Measurements from ENCODE around the gene C1orf21. TPM values are rescaled to one million over a fixed set of nuclear protein-coding genes. Genes with fewer than 3 reads are reported as not detected.

Gene C1orf21
- total RNA-seq, 4 donors from 2014 or later: 36.3 to 115 (median 79.4) TPM

DNA sequence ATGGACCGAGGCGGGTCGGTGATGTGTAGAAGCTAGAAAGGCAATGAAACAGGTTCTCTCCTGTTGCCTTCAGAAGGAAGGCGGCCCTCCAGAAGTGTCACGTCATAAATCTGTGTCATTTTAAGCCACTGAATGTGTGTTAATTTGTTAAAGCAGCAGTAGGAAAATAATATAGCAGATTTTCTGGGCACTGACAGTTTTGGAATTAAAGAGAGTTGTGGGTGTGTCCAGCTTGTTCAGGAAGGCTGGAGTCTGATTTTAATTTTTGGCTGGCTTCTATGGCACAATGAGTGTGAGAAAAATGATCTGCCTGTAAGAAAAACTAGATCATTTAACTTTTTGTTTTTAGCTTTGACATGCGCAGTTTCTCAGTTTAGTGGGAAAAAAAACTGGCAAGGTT, 190.5 kb downstream of the C1orf21 start:
- DNase-seq: no peak
- no peaks in the 10 kb centered on the region for H3K36me3 ChIP-seq
- H3K4me3 ChIP-seq: no peak overlapping the region
- no peaks in the 10 kb centered on the region for H3K9me3 ChIP-seq
- no peak overlapping the region for H3K27ac ChIP-seq
- TF ChIP-seq, protein P1, sequence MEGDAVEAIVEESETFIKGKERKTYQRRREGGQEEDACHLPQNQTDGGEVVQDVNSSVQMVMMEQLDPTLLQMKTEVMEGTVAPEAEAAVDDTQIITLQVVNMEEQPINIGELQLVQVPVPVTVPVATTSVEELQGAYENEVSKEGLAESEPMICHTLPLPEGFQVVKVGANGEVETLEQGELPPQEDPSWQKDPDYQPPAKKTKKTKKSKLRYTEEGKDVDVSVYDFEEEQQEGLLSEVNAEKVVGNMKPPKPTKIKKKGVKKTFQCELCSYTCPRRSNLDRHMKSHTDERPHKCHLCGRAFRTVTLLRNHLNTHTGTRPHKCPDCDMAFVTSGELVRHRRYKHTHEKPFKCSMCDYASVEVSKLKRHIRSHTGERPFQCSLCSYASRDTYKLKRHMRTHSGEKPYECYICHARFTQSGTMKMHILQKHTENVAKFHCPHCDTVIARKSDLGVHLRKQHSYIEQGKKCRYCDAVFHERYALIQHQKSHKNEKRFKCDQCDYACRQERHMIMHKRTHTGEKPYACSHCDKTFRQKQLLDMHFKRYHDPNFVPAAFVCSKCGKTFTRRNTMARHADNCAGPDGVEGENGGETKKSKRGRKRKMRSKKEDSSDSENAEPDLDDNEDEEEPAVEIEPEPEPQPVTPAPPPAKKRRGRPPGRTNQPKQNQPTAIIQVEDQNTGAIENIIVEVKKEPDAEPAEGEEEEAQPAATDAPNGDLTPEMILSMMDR (IDR thresholded peaks at IDR 0.05): no peak
- TF ChIP-seq POLR2A (IDR thresholded peaks at IDR 0.05): no peak
- H3K27me3 ChIP-seq: no peaks in the 10 kb centered on the region
- H3K4me1 ChIP-seq: no peaks in the 10 kb centered on the region

DNA sequence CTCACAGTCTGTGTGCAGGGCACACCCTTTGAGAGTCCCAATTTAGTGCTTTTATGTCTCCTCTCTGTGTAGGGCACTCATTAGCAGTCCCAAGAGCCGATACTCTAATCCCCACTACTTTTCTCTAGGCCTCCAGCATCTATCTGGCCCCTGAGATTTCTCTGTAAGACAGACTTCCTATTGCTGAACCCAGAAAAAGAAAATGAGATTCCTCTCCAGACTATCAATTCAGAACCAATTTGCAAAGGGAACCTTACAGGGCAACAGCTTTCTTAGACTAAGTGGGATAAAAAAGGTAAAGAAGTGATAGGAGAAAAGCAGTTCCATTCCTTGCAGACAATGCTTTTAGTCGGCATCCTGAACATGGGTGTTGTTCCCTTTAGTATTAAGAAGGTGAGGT, 195.6 kb downstream of the C1orf21 start:
- H3K27me3 ChIP-seq: no peaks in the 10 kb centered on the region
- DNase-seq: no peak
- H3K36me3 ChIP-seq: no peaks in the 10 kb centered on the region
- H3K27ac ChIP-seq: no peak overlapping the region
- no peaks in the 10 kb centered on the region for H3K9me3 ChIP-seq
- no peak overlapping the region for H3K4me3 ChIP-seq
- no peak for TF ChIP-seq POLR2A (IDR thresholded peaks at IDR 0.05)
- TF ChIP-seq, protein P1 (IDR thresholded peaks at IDR 0.05): no peak
- no peaks in the 10 kb centered on the region for H3K4me1 ChIP-seq

DNA sequence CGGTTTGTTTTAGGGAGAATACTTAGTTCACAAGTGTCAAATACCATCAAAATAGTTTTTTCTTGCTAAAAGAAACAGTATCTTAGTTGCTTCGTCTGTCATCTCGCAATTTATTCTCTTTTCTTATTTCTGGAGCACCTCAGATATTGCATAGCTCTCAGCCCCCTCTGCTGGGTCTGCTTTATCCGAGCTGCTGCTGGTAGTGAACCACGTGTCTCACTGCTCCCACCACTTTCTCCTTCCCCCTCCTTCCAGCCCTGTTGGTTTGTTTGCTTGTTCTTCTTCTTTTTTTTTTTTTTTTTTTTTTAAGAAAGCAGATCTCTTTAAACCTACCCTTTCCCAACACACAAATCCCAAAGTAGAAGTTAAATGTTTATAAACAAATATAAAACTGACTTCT, 197.0 kb downstream of the C1orf21 start:
- no peak overlapping the region for H3K27ac ChIP-seq

DNA sequence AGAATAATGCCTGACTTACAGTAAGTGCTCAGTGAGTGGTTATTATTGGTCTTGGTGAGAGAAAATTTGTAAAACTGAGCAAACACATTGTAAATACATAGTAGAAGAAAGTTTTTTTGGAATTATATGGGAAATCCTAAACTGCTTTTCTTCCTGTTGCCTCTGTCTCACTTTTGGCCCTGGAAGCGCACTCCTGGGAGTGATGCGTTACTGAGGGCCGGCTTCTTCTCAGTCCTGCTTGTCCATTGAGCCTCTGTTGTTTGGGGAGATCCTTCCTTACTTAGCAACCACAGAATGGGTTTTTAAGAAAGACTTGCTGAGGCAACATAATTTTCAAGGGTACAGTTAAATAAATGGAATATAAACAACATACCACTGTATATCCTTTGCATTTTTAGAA, 201.9 kb downstream of the C1orf21 start:
- Histone ChIP-seq H3K4me1 (peaks cover 0 to 10% (median 0%) of the 10 kb centered on the region in 4 donors), H3K4me3 (no peak overlapping the region), H3K27ac (no peak overlapping the region), H3K36me3 (peaks cover 0 to 6% (median 0%) of the 10 kb centered on the region in 3 donors), H3K27me3 (no peaks in the 10 kb centered on the region), H3K9me3 (no peaks in the 10 kb centered on the region)
- TF ChIP-seq, protein P1 (IDR thresholded peaks at IDR 0.05): no peak
- TF ChIP-seq POLR2A (IDR thresholded peaks at IDR 0.05): no peak
- no peak for DNase-seq

More for the DNA sequence above, 197.0 kb downstream of the C1orf21 start:
- DNase-seq: no peak
- TF ChIP-seq, protein P1 (IDR thresholded peaks at IDR 0.05): no peak
- TF ChIP-seq POLR2A (IDR thresholded peaks at IDR 0.05): no peak
- no peaks in the 10 kb centered on the region for H3K4me1 ChIP-seq
- no peaks in the 10 kb centered on the region for H3K27me3 ChIP-seq
- H3K4me3 ChIP-seq: no peak overlapping the region
- no peaks in the 10 kb centered on the region for H3K36me3 ChIP-seq
- H3K9me3 ChIP-seq: no peaks in the 10 kb centered on the region

DNA sequence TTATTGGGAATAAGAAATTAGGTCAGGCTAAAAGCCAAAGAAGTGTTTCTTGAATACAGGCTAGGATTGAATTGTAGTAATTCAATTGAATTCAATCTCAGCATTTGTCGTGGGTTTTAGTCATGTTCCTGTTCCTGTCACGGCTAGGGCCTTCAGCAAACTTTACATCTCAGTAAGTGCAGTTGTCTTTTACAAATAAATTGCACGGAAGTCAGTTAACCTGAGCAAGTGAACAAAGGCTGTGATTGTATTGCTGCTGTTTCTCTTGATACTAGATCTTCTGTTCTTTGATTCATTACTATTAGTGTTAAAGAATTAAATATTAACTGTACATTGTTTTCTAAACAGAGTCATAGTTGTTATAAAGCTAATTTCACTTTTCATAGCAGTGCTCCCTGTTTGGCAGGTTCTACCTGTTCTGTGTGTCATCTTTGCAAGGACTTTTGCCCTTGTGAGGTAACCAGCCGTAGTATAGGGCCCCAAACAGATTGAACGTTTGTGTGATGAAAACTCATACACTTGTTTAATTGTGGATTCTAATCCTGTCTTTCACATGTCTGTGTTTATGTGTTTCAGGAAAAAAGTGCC, 203.4 kb downstream of the C1orf21 start:
- Histone ChIP-seq H3K9me3 (no peaks in the 10 kb centered on the region), H3K27me3 (no peaks in the 10 kb centered on the region), H3K4me3 (no peak overlapping the region), H3K4me1 (peaks cover 0 to 10% (median 0%) of the 10 kb centered on the region in 4 donors), H3K36me3 (peaks cover 0 to 6% (median 0%) of the 10 kb centered on the region in 3 donors), H3K27ac (peak overlapping the region in 2 of 4 donors; percentile 42 to 71)
- TF ChIP-seq, protein P1 (IDR thresholded peaks at IDR 0.05): no peak
- TF ChIP-seq POLR2A (IDR thresholded peaks at IDR 0.05): no peak
- DNase-seq: peak in 1 of 3 donors; percentile 77

Measured in Peyer's patch (tissue), 4 donors.